Activated naive CD4-positive, alpha-beta T cell treated with anti-CD3 and anti-CD28 coated beads, Interleukin-2, amount 10 ng/mL, durations not matched to agents 7 days and 5 days (primary cell): ENCODE results near the gene ACTN2.

Experiments used
- CTCF ChIA-PET: fragments of 350-600 bp; sonication (Branson Sonifier 250); formaldehyde crosslinking; loops from one replicate; lab custom pipeline; 2021; ENCODE audit warnings: antibody characterized with exemption; lab: Charles Lee
- DNase-seq: peaks from one replicate; pipeline ENCODE4 v3.0.0-alpha.2; 2020
- H3K27ac Mint-ChIP-seq: one replicate; pipeline ENCODE4 v1.8.0; 2021; ENCODE audit warnings: mild to moderate bottlenecking, moderate library complexity, mixed read lengths
- H3K27me3 Mint-ChIP-seq: one replicate; pipeline ENCODE4 v1.8.0; 2021; ENCODE audit warnings: mild to moderate bottlenecking, mixed read lengths
- H3K36me3 Mint-ChIP-seq: one replicate; pipeline ENCODE4 v1.8.0; 2021; ENCODE audit warnings: mixed read lengths
- H3K4me1 Mint-ChIP-seq: one replicate; pipeline ENCODE4 v1.8.0; 2021; ENCODE audit warnings: mixed read lengths
- H3K4me3 Mint-ChIP-seq: one replicate; pipeline ENCODE4 v1.8.0; 2021; ENCODE audit warnings: mild to moderate bottlenecking, moderate library complexity, mixed read lengths
- H3K9me3 Mint-ChIP-seq: one replicate; pipeline ENCODE4 v1.8.0; 2021; ENCODE audit warnings: mixed read lengths

The ACTN2 gene

GRCh38 chr1:236705771-236706170 lies 19.5 kb downstream of the ACTN2 start:
- H3K36me3 Mint-ChIP-seq: no peaks in the 10 kb centered on the region
- CTCF ChIA-PET: no interaction called here
- H3K27me3 Mint-ChIP-seq: peaks cover 16% of the 10 kb centered on the region
- no peak overlapping the region for H3K27ac Mint-ChIP-seq
- DNase-seq: no peak
- H3K4me1 Mint-ChIP-seq: no peaks in the 10 kb centered on the region
- no peak overlapping the region for H3K4me3 Mint-ChIP-seq
- H3K9me3 Mint-ChIP-seq: no peaks in the 10 kb centered on the region

DNA sequence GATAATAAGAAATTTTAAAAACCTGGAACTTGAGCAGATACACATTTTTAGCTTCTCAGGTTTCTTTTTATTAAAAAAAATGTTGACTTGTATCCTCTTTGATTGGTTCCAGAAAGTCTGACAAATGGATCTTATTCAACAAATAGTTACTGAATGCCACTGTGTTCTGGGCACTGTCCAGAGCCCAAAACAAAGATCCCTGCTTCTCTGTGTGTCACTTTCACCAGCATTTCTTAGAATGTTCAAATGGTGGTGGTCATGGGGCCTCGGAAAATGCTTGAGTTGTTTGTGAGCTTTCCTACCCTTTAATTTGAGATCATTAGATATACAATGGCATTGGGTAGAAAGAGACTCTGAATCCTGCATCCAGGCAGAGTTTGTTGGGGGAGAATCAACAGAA lies 19.9 kb downstream of the ACTN2 start:
- Mint-ChIP-seq H3K27ac (no peak overlapping the region), H3K27me3 (peaks cover 13% of the 10 kb centered on the region), H3K9me3 (no peaks in the 10 kb centered on the region), H3K4me1 (no peaks in the 10 kb centered on the region), H3K36me3 (no peaks in the 10 kb centered on the region), H3K4me3 (no peak overlapping the region)
- no peak for DNase-seq
- CTCF ChIA-PET: no interaction called here

DNA sequence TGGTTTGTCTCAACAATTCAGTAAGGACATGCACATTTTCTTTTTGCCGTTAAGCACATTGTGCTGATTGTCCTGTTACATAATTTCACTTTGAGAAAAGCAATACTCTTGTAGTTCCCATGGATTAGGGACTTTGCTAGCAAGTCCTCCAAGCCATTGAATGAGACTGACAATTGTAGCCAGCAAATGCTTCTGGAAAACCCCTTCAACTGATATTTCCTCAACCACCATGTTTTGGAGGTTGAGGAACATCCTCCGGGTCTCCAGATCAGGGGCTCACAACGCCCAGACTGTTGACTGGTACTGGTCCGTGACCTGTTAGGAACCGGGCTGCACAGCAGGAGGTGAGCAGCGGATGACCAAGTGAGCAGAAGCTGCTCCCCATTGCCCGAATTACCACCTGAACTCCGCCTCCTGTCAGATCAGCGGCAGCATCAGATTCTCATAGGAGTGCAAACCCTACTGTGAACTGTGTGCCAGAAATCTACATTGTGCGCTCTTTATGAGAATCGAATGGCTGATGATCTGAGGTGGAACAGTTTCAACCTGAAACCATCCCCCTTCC lies 24.1 kb downstream of the ACTN2 start:
- Mint-ChIP-seq H3K27ac (no peak overlapping the region), H3K4me3 (no peak overlapping the region), H3K9me3 (no peaks in the 10 kb centered on the region), H3K4me1 (no peaks in the 10 kb centered on the region), H3K36me3 (no peaks in the 10 kb centered on the region), H3K27me3 (no peaks in the 10 kb centered on the region)
- CTCF ChIA-PET: no interaction called here
- no peak for DNase-seq

GRCh38 chr1:236716160-236716559 lies 29.9 kb downstream of the ACTN2 start:
- H3K27me3 Mint-ChIP-seq: no peaks in the 10 kb centered on the region
- no peak overlapping the region for H3K4me3 Mint-ChIP-seq
- H3K9me3 Mint-ChIP-seq: no peaks in the 10 kb centered on the region
- H3K36me3 Mint-ChIP-seq: no peaks in the 10 kb centered on the region
- DNase-seq: no peak
- CTCF ChIA-PET: interaction anchor here (0.8 kb wide), 1 partner anchor 714 kb away, joined by 3 read pairs; no protein-coding TSS in a partner anchor
- H3K4me1 Mint-ChIP-seq: no peaks in the 10 kb centered on the region
- H3K27ac Mint-ChIP-seq: no peak overlapping the region

DNA sequence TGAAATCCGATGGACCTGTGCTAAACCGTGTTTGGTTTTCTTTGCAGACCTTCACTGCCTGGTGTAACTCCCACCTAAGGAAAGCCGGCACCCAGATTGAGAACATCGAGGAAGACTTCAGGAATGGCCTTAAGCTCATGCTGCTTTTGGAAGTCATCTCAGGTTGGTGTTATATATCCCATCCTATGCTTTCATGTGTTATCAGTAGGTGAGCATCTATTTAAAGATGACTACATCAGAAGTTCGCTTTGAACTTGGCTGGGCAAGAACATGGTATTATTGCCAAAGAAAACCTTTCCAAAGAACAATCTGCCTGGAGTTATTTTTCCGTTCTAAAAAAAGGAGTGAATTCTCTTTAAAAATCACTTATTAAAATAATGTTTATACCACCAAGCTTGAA lies 31.5 kb downstream of the ACTN2 start:
- Mint-ChIP-seq H3K4me1 (no peaks in the 10 kb centered on the region), H3K4me3 (no peak overlapping the region), H3K9me3 (no peaks in the 10 kb centered on the region), H3K27ac (no peak overlapping the region), H3K27me3 (no peaks in the 10 kb centered on the region), H3K36me3 (no peaks in the 10 kb centered on the region)
- CTCF ChIA-PET: no interaction called here
- no peak for DNase-seq

DNA sequence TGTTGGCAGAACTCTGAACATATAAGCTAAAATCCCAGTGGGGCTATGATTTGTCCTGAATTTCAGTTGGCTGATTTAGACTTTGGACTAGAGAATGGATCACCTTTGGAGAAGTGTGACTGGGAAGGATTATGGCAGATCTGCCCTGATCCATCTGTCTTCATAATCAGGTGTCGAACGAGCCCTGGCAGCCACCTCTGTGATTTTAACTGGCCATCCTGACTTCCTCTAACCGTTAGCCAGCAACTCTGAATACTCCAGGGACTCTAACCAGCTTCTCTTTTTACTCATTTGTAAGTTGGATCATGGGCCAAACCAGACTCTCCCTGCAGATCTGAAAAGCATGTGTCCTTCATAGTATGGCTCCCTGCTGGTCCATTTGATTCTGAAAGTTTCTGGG lies 32.0 kb downstream of the ACTN2 start:
- Mint-ChIP-seq H3K9me3 (no peaks in the 10 kb centered on the region), H3K27ac (no peak overlapping the region), H3K27me3 (no peaks in the 10 kb centered on the region), H3K36me3 (no peaks in the 10 kb centered on the region), H3K4me1 (no peaks in the 10 kb centered on the region), H3K4me3 (no peak overlapping the region)
- DNase-seq: no peak
- CTCF ChIA-PET: no interaction called here

- no peak overlapping the region for H3K27ac Mint-ChIP-seq
- H3K9me3 Mint-ChIP-seq: no peaks in the 10 kb centered on the region
- no peak overlapping the region for H3K4me3 Mint-ChIP-seq
- no peaks in the 10 kb centered on the region for H3K4me1 Mint-ChIP-seq
- CTCF ChIA-PET: no interaction called here
- H3K36me3 Mint-ChIP-seq: no peaks in the 10 kb centered on the region
- no peak for DNase-seq
- peaks cover 6% of the 10 kb centered on the region for H3K27me3 Mint-ChIP-seq
Measured at GRCh38 chr1:236720206-236720605, 33.9 kb downstream of the ACTN2 start.

- Mint-ChIP-seq H3K4me3 (no peak overlapping the region), H3K27me3 (peaks cover 6% of the 10 kb centered on the region), H3K27ac (no peak overlapping the region), H3K4me1 (no peaks in the 10 kb centered on the region), H3K36me3 (no peaks in the 10 kb centered on the region), H3K9me3 (no peaks in the 10 kb centered on the region)
- DNase-seq: no peak
- CTCF ChIA-PET: no interaction called here
Measured at GRCh38 chr1:236720611-236721010, 34.3 kb downstream of the ACTN2 start.

DNA sequence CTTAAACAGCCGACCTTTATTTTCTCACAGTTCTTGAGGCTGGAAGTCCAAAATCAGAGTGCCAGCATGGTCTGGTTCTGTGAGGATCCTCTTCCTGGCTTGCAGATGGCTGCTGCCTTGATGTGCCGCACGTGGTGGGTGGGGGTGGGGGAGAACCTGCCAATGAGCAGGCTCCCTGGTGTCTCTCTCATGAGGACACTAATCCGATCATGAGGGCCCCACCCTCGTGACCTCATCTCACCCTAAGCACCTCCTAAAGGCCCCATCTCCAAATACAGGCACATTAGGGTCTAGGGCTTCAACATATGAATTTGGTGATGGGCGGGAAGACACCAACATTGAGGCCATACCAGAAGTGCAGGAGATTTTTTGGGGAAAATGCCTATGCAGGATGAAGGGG lies 37.8 kb downstream of the ACTN2 start:
- no peak overlapping the region for H3K27ac Mint-ChIP-seq
- peaks cover 6% of the 10 kb centered on the region for H3K27me3 Mint-ChIP-seq
- no peak overlapping the region for H3K4me3 Mint-ChIP-seq
- no peak for DNase-seq
- no peaks in the 10 kb centered on the region for H3K4me1 Mint-ChIP-seq
- CTCF ChIA-PET: no interaction called here
- no peaks in the 10 kb centered on the region for H3K9me3 Mint-ChIP-seq
- no peaks in the 10 kb centered on the region for H3K36me3 Mint-ChIP-seq

DNA sequence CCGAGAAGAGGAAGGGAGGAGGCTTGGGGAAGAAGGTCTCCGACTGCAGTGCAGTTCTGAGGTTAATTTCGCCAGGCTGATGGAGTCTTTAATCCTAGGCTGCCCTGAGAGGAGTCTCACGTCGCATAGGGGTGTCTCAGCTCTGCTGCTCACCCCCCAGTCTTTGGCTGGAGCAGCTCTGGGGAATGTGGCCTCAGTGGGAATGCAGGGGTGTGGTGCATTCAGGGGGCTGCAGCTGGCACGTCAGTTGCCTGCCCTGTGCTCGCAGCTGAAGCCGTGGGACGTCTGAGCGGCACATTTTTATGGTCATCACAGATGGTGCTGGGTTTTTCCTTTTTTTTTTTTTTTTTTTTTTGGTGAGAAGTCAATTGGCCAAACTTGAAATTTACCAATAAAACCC lies 38.2 kb downstream of the ACTN2 start:
- no peak overlapping the region for H3K27ac Mint-ChIP-seq
- no peaks in the 10 kb centered on the region for H3K4me1 Mint-ChIP-seq
- H3K36me3 Mint-ChIP-seq: no peaks in the 10 kb centered on the region
- no peaks in the 10 kb centered on the region for H3K9me3 Mint-ChIP-seq
- CTCF ChIA-PET: no interaction called here
- no peak overlapping the region for H3K4me3 Mint-ChIP-seq
- peaks cover 6% of the 10 kb centered on the region for H3K27me3 Mint-ChIP-seq
- no peak for DNase-seq

- Mint-ChIP-seq H3K4me1 (no peaks in the 10 kb centered on the region), H3K27me3 (peaks cover 6% of the 10 kb centered on the region), H3K9me3 (no peaks in the 10 kb centered on the region), H3K4me3 (no peak overlapping the region), H3K36me3 (no peaks in the 10 kb centered on the region), H3K27ac (no peak overlapping the region)
- CTCF ChIA-PET: no interaction called here
- DNase-seq: no peak
Measured at GRCh38 chr1:236725668-236726067, 39.4 kb downstream of the ACTN2 start.

- H3K4me1 Mint-ChIP-seq: no peaks in the 10 kb centered on the region
- H3K27me3 Mint-ChIP-seq: peaks cover 6% of the 10 kb centered on the region
- H3K9me3 Mint-ChIP-seq: no peaks in the 10 kb centered on the region
- CTCF ChIA-PET: interaction anchor here (0.8 to 1.0 kb wide), 2 partner anchors 32 to 101 kb away, joined by 3 read pairs; no protein-coding TSS in a partner anchor
- no peak overlapping the region for H3K4me3 Mint-ChIP-seq
- no peak for DNase-seq
- no peak overlapping the region for H3K27ac Mint-ChIP-seq
- no peaks in the 10 kb centered on the region for H3K36me3 Mint-ChIP-seq
Measured at GRCh38 chr1:236727521-236727920, 41.2 kb downstream of the ACTN2 start.

DNA sequence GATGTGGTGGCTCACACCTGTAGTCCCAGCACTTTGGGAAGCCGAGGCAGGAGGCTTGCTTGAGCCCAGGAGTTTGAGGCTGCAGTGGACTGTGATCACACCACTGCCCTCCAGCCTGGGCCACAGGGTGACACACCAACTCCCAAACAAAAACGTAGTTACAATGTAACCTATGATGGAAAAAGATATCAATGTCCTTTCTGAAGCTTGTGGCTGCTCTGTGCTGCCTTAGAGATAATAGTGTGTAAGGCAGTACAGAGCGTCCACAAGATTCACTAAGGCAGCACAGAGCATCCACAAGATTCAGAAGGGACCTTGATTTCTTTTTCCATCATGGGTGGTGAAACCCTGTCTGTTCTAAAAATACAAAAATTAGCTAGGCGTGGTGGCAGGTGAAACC lies 42.5 kb downstream of the ACTN2 start:
- CTCF ChIA-PET: no interaction called here
- DNase-seq: no peak
- H3K9me3 Mint-ChIP-seq: no peaks in the 10 kb centered on the region
- no peaks in the 10 kb centered on the region for H3K36me3 Mint-ChIP-seq
- H3K4me1 Mint-ChIP-seq: no peaks in the 10 kb centered on the region
- H3K27ac Mint-ChIP-seq: no peak overlapping the region
- peaks cover 6% of the 10 kb centered on the region for H3K27me3 Mint-ChIP-seq
- no peak overlapping the region for H3K4me3 Mint-ChIP-seq

- Mint-ChIP-seq H3K4me1 (no peaks in the 10 kb centered on the region), H3K27ac (no peak overlapping the region), H3K27me3 (no peaks in the 10 kb centered on the region), H3K36me3 (no peaks in the 10 kb centered on the region), H3K4me3 (no peak overlapping the region), H3K9me3 (no peaks in the 10 kb centered on the region)
- CTCF ChIA-PET: no interaction called here
- no peak for DNase-seq
Measured at GRCh38 chr1:236733653-236734052, 47.4 kb downstream of the ACTN2 start.

GRCh38 chr1:236734141-236734765 lies 48.0 kb downstream of the ACTN2 start:
- Mint-ChIP-seq H3K27ac (no peak overlapping the region), H3K36me3 (no peaks in the 10 kb centered on the region), H3K27me3 (no peaks in the 10 kb centered on the region), H3K9me3 (no peaks in the 10 kb centered on the region), H3K4me1 (no peaks in the 10 kb centered on the region), H3K4me3 (no peak overlapping the region)
- CTCF ChIA-PET: no interaction called here
- no peak for DNase-seq
